ENCODE measurements around the gene CR1. TPM values are rescaled to one million over a fixed set of nuclear protein-coding genes. Genes with fewer than 3 reads are reported as not detected.

Gene CR1
- total RNA-seq, 4 donors from 2014 or later = 0.49 to 1.6 (median 0.67) TPM

GRCh38 chr1:207497941-207498340, 2.0 kb downstream of the CR1 start:
- H3K4me3 ChIP-seq (ENCODE audit: low read depth, poor library complexity, severe bottlenecking) = no peak overlapping the region
- 63 to 66% methylated on average over 5 of the region's 5 CpGs for WGBS, 2 donors
- no peak for DNase-seq (ENCODE audit: low spot score in 2 of 2)
- intact Hi-C loops (cut with DNase I; ENCODE audit: low total_unique reads) = no loop called here
- TF ChIP-seq POLR2A (IDR thresholded peaks at IDR 0.05) = no peak
- no peak for TF ChIP-seq CTCF (IDR thresholded peaks at IDR 0.05)

- H3K4me3 ChIP-seq (ENCODE audit: low read depth, poor library complexity, severe bottlenecking) = no peak overlapping the region
- DNase-seq (ENCODE audit: low spot score in 2 of 2) = peak; percentile 63 to 91
- intact Hi-C loops (cut with DNase I; ENCODE audit: low total_unique reads) = no loop called here
- TF ChIP-seq POLR2A (IDR thresholded peaks at IDR 0.05) (no peak), CTCF (IDR thresholded peaks at IDR 0.05) (no peak)
- WGBS, 2 donors = 1 to 3% methylated on average over 4 of the region's 4 CpGs
Observed at GRCh38 chr1:207499573-207499972, 3.6 kb downstream of the CR1 start.

- WGBS, 2 donors = 56 to 71% methylated on average over 3 of the region's 3 CpGs
- TF ChIP-seq CTCF (IDR thresholded peaks at IDR 0.05) (no peak), POLR2A (IDR thresholded peaks at IDR 0.05) (no peak)
- intact Hi-C loops (cut with DNase I; ENCODE audit: low total_unique reads) = no loop called here
- no peak for DNase-seq (ENCODE audit: low spot score in 2 of 2)
- H3K4me3 ChIP-seq (ENCODE audit: low read depth, poor library complexity, severe bottlenecking) = no peak overlapping the region
Observed at GRCh38 chr1:207500306-207500705, 4.3 kb downstream of the CR1 start.

GRCh38 chr1:207501071-207501470, 5.1 kb downstream of the CR1 start:
- no peak for DNase-seq (ENCODE audit: low spot score in 2 of 2)

GRCh38 chr1:207502726-207503125, 6.8 kb downstream of the CR1 start:
- intact Hi-C loops (cut with DNase I; ENCODE audit: low total_unique reads) = no loop called here
- H3K4me3 ChIP-seq (ENCODE audit: low read depth, poor library complexity, severe bottlenecking) = no peak overlapping the region
- no peak for DNase-seq (ENCODE audit: low spot score in 2 of 2)
- TF ChIP-seq CTCF (IDR thresholded peaks at IDR 0.05) (no peak), POLR2A (IDR thresholded peaks at IDR 0.05) (no peak)
- WGBS, 2 donors = 51 to 64% methylated on average over 7 of the region's 7 CpGs

More at GRCh38 chr1:207501071-207501470, 5.1 kb downstream of the CR1 start:
- H3K4me3 ChIP-seq (ENCODE audit: low read depth, poor library complexity, severe bottlenecking) = no peak overlapping the region
- TF ChIP-seq CTCF (IDR thresholded peaks at IDR 0.05) = no peak
- no peak for TF ChIP-seq POLR2A (IDR thresholded peaks at IDR 0.05)
- intact Hi-C loops (cut with DNase I; ENCODE audit: low total_unique reads) = no loop called here
- 47 to 56% methylated on average over 5 of the region's 5 CpGs for WGBS, 2 donors

- no peak for TF ChIP-seq POLR2A (IDR thresholded peaks at IDR 0.05)
- TF ChIP-seq CTCF (IDR thresholded peaks at IDR 0.05) = no peak
- H3K4me3 ChIP-seq (ENCODE audit: low read depth, poor library complexity, severe bottlenecking) = no peak overlapping the region
- 93 to 94% methylated on average over 3 of the region's 3 CpGs for WGBS, 2 donors
- intact Hi-C loops (cut with DNase I; ENCODE audit: low total_unique reads) = no loop called here
- no peak for DNase-seq (ENCODE audit: low spot score in 2 of 2)
Observed at GRCh38 chr1:207503950-207504349, 8.0 kb downstream of the CR1 start.
